ENCODE results near the gene HADHB. TPM values are rescaled to one million over a fixed set of nuclear protein-coding genes. Genes with fewer than 3 reads are reported as not detected.

HADHB gene
- total and polyA plus RNA-seq, 2 of the 13 experiments (the other 11 are each of a cell fraction or from before 2014, with no cell fraction given), result 112 to 238 TPM

GRCh38 chr2:26244309-26245230 is at the start of gene HADHB, which contains the start of gene HADHA (continued):
- peak; percentile 32; the same call in 1 of the 2 replicates for TF ChIP-seq ZBTB43 (CRISPR knock-in tag; conservative IDR thresholded peaks at IDR 0.05)
- TF ChIP-seq MYPOP (CRISPR knock-in tag; IDR thresholded peaks at IDR 0.05), result peak; percentile 80; the same call in 1 of the 2 replicates
- TF ChIP-seq ZNF34 (CRISPR knock-in tag; IDR thresholded peaks at IDR 0.05; ENCODE audit: borderline replicate concordance), result no peak
- peak; percentile 36; the same call in 1 of the 2 replicates for TF ChIP-seq FOXK1 (CRISPR knock-in tag; IDR thresholded peaks at IDR 0.05; ENCODE audit: borderline replicate concordance, low read depth)
- TF ChIP-seq FOXK2 (IDR thresholded peaks at IDR 0.05), result no peak
- TF ChIP-seq ZNF652 (CRISPR knock-in tag; IDR thresholded peaks at IDR 0.05; ENCODE audit: borderline replicate concordance, low read depth), result peak; percentile 69
- no peak; the same call in 1 of the 2 replicates for TF ChIP-seq RFX5 (IDR thresholded peaks at IDR 0.05; ENCODE audit: low read depth, low read length)
- TF ChIP-seq NAIF1 (CRISPR knock-in tag; IDR thresholded peaks at IDR 0.05; ENCODE audit: borderline replicate concordance), result peak; percentile 78; the same call in 1 of the 2 replicates
- peak; percentile 27 for TF ChIP-seq ZNF160 (CRISPR knock-in tag; IDR thresholded peaks at IDR 0.05)
- no peak for TF ChIP-seq RORA (CRISPR knock-in tag; IDR thresholded peaks at IDR 0.05)
- TF ChIP-seq PBX2 (CRISPR knock-in tag; IDR thresholded peaks at IDR 0.05), result 0 out of 2 replicates have a peak, but pooled peaks have one; percentile 8
- TF ChIP-seq PRPF4 (IDR thresholded peaks at IDR 0.05; ENCODE audit: low read depth, low read length, poor library complexity, severe bottlenecking), result no peak
- TF ChIP-seq ZSCAN29 (CRISPR knock-in tag; conservative IDR thresholded peaks at IDR 0.05), result peak; percentile 62; the same call in 1 of the 2 replicates
- TF ChIP-seq, protein P1, sequence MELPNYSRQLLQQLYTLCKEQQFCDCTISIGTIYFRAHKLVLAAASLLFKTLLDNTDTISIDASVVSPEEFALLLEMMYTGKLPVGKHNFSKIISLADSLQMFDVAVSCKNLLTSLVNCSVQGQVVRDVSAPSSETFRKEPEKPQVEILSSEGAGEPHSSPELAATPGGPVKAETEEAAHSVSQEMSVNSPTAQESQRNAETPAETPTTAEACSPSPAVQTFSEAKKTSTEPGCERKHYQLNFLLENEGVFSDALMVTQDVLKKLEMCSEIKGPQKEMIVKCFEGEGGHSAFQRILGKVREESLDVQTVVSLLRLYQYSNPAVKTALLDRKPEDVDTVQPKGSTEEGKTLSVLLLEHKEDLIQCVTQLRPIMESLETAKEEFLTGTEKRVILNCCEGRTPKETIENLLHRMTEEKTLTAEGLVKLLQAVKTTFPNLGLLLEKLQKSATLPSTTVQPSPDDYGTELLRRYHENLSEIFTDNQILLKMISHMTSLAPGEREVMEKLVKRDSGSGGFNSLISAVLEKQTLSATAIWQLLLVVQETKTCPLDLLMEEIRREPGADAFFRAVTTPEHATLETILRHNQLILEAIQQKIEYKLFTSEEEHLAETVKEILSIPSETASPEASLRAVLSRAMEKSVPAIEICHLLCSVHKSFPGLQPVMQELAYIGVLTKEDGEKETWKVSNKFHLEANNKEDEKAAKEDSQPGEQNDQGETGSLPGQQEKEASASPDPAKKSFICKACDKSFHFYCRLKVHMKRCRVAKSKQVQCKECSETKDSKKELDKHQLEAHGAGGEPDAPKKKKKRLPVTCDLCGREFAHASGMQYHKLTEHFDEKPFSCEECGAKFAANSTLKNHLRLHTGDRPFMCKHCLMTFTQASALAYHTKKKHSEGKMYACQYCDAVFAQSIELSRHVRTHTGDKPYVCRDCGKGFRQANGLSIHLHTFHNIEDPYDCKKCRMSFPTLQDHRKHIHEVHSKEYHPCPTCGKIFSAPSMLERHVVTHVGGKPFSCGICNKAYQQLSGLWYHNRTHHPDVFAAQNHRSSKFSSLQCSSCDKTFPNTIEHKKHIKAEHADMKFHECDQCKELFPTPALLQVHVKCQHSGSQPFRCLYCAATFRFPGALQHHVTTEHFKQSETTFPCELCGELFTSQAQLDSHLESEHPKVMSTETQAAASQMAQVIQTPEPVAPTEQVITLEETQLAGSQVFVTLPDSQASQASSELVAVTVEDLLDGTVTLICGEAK (IDR thresholded peaks at IDR 0.05), result no peak
- TF ChIP-seq, protein P1 (CRISPR knock-in tag; IDR thresholded peaks at IDR 0.05), result peak; percentile 51
